ENCODE data around the gene GMDS. TPM values are rescaled to one million over a fixed set of nuclear protein-coding genes. Genes with fewer than 3 reads are reported as not detected.

Gene GMDS
- total and polyA plus RNA-seq, 7 donors = 2.8 to 6.6 (median 4.7) TPM

DNA sequence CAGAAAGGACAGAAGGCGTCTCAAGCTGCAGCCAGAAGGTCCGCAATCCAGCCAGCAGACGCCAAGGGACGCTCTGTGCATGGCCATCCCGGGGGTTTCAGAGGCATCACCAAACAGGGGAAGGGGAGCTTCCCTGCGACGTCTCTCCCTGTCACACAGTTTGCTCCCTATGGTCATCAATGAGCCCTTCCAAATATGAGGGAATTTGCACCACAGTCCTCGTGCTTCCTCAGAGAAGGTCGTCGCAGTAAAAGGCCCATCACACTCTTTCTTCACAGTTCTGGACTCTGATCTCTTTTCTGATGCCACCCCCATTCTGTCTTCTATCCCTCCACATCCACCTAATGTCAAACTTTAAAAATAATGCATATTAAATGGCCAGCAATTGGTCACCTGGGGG, 645.9 kb downstream of the GMDS start:
- Histone ChIP-seq H3K36me3 (ENCODE audit: insufficient read depth in 1 of 2, low read depth in 1 of 2) (no peaks in the 10 kb centered on the region), H3K4me1 (no peaks in the 10 kb centered on the region), H3K9me3 (no peaks in the 10 kb centered on the region), H3K27me3 (ENCODE audit: insufficient read depth in 3 of 3, low read length in 2 of 3) (peaks cover 0 to 43% (median 15%) of the 10 kb centered on the region in 3 donors), H3K27ac (no peak overlapping the region), H3K4me3 (no peak overlapping the region)
- TF ChIP-seq, protein P1, sequence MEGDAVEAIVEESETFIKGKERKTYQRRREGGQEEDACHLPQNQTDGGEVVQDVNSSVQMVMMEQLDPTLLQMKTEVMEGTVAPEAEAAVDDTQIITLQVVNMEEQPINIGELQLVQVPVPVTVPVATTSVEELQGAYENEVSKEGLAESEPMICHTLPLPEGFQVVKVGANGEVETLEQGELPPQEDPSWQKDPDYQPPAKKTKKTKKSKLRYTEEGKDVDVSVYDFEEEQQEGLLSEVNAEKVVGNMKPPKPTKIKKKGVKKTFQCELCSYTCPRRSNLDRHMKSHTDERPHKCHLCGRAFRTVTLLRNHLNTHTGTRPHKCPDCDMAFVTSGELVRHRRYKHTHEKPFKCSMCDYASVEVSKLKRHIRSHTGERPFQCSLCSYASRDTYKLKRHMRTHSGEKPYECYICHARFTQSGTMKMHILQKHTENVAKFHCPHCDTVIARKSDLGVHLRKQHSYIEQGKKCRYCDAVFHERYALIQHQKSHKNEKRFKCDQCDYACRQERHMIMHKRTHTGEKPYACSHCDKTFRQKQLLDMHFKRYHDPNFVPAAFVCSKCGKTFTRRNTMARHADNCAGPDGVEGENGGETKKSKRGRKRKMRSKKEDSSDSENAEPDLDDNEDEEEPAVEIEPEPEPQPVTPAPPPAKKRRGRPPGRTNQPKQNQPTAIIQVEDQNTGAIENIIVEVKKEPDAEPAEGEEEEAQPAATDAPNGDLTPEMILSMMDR (IDR thresholded peaks at IDR 0.05) = no peak
- WGBS, 3 donors = 88 to 96% (median 95%) methylated on average over 10 of the region's 10 CpGs
- intact Hi-C loops (cut with DNase I) = loop anchor here (1.0 to 10.0 kb wide), 5 partner anchors 753 to 1098 kb away; no protein-coding TSS in a partner anchor
- ATAC-seq = no peak
- no peak for DNase-seq

DNA sequence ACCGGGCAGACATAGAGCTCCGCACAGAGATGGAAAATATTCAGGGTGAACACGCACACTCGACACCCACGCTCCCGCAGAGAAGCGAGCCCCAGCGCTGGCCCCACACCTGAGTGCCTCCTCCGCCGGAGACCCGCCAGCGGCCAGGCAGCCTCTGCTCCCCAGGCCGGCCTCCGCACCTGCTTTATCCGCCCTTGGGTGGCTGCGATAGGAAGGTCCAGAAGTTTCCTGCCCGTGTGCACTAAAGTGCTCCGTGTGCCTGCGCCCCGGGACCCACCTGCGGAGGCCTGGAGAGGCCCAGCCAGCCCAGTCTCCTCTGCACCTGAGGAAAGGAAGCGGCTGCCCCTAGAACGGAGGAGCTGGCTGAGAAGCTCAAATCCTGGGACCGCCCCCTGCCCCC, 646.5 kb downstream of the GMDS start:
- Histone ChIP-seq H3K36me3 (ENCODE audit: insufficient read depth in 1 of 2, low read depth in 1 of 2) (no peaks in the 10 kb centered on the region), H3K4me1 (no peaks in the 10 kb centered on the region), H3K4me3 (no peak overlapping the region), H3K27me3 (ENCODE audit: insufficient read depth in 3 of 3, low read length in 2 of 3) (peaks cover 0 to 42% (median 17%) of the 10 kb centered on the region in 3 donors), H3K27ac (no peak overlapping the region), H3K9me3 (no peaks in the 10 kb centered on the region)
- TF ChIP-seq, protein P1 (IDR thresholded peaks at IDR 0.05) = no peak
- 92 to 94% (median 93%) methylated on average over 23 to 24 of the region's 24 CpGs for WGBS, 3 donors
- intact Hi-C loops (cut with DNase I) = loop anchor here (1.0 to 10.0 kb wide), 5 partner anchors 753 to 1098 kb away; no protein-coding TSS in a partner anchor
- DNase-seq (no peak), ATAC-seq (no peak)

DNA sequence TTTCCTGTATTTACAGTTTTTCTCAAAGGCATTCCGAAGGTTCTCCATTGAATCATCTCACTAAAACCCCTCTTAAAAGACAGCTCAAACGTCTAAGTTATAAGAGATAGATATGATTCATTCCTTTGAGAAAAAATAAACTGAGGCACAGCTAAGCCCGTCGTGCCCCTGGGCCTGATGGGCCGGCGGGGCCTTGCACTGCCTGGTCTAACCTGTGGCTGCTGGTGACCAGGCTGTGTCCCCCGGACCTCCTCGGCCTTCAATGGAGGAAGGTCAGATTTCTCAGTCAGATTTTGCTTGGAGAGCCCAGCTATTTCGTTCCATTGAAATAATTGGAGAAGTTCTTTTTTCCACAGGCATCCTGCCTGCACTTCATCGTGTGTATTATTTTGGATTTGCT, 647.0 kb downstream of the GMDS start:
- H3K27ac ChIP-seq = no peak overlapping the region
- H3K4me3 ChIP-seq = no peak overlapping the region
- H3K9me3 ChIP-seq = no peaks in the 10 kb centered on the region
- H3K4me1 ChIP-seq = no peaks in the 10 kb centered on the region
- DNase-seq = no peak
- intact Hi-C loops (cut with DNase I) = loop anchor here (5.0 to 10.0 kb wide), 4 partner anchors 754 to 1099 kb away; no protein-coding TSS in a partner anchor
- no peaks in the 10 kb centered on the region for H3K36me3 ChIP-seq (ENCODE audit: insufficient read depth in 1 of 2, low read depth in 1 of 2)
- peaks cover 0 to 39% (median 20%) of the 10 kb centered on the region in 3 donors for H3K27me3 ChIP-seq (ENCODE audit: insufficient read depth in 3 of 3, low read length in 2 of 3)
- TF ChIP-seq, protein P1 (IDR thresholded peaks at IDR 0.05) = no peak
- 89 to 90% (median 90%) methylated on average over 10 of the region's 10 CpGs for WGBS, 3 donors
- no peak for ATAC-seq

GRCh38 chr6:1597924-1598323, 647.5 kb downstream of the GMDS start:
- H3K27me3 ChIP-seq (ENCODE audit: insufficient read depth in 3 of 3, low read length in 2 of 3) = peaks cover 0 to 40% (median 24%) of the 10 kb centered on the region in 3 donors
- intact Hi-C loops (cut with DNase I) = loop anchor here (2.0 to 10.0 kb wide), 5 partner anchors 73 to 1099 kb away; no protein-coding TSS in a partner anchor
- no peak for ATAC-seq

More at GRCh38 chr6:1597924-1598323, 647.5 kb downstream of the GMDS start:
- no peaks in the 10 kb centered on the region for H3K9me3 ChIP-seq
- H3K27ac ChIP-seq = no peak overlapping the region
- no peaks in the 10 kb centered on the region for H3K36me3 ChIP-seq (ENCODE audit: insufficient read depth in 1 of 2, low read depth in 1 of 2)
- H3K4me3 ChIP-seq = no peak overlapping the region
- TF ChIP-seq, protein P1 (IDR thresholded peaks at IDR 0.05) = no peak
- H3K4me1 ChIP-seq = no peaks in the 10 kb centered on the region
- DNase-seq = no peak
- 91 to 97% (median 91%) methylated on average over 5 of the region's 5 CpGs for WGBS, 3 donors

Data from psoas muscle (tissue), 8 donors.